GM12878 (cell line): ENCODE measurements around the gene OR1J2.

Source experiments
- ASH2L ChIP-seq: fragments of 300-600, 200-600 bp; sonication (generic); IDR thresholded peaks from 2 replicates; pipeline ENCODE4 v1.6.1; 2017; ENCODE audit warnings: low read depth, mild to moderate bottlenecking, borderline replicate concordance
- ATF2 ChIP-seq: IDR thresholded peaks from 2 replicates; pipeline ENCODE4 v1.6.1; 2012; ENCODE audit warnings: low read length, inconsistent platforms
- CBX3 ChIP-seq: fragments of 200-600 bp; sonication (generic); IDR thresholded peaks from 2 replicates; pipeline ENCODE4 v1.6.1; 2016; ENCODE audit warnings: low read depth, borderline replicate concordance
- CTCF ChIP-seq, 3 experiments: IDR thresholded peaks in 2 of 3; conservative IDR thresholded peaks in 1 of 3; 2 replicates each; pipeline ENCODE4 v1.5.1; 2011; ENCODE audit warnings: low read depth in 3 of 3, low read length in 3 of 3, mild to moderate bottlenecking in 3 of 3, control low read depth in 2 of 3, moderate library complexity in 2 of 3, inconsistent platforms in 1 of 3, mixed read lengths in 1 of 3; ENCODE audit not compliant: control insufficient read depth in 2 of 3, insufficient read depth in 1 of 3; ENCODE audit errors: extremely low read depth in 1 of 3
- IRF4 ChIP-seq: IDR thresholded peaks from 2 replicates; pipeline ENCODE4 v1.6.1; 2011; ENCODE audit warnings: low read depth, low read length
- NR2C2 ChIP-seq: IDR thresholded peaks from 2 replicates; pipeline ENCODE4 v1.6.1; 2011; ENCODE audit warnings: borderline replicate concordance, low read depth; ENCODE audit not compliant: control insufficient read depth, insufficient read length
- POLR2A ChIP-seq: IDR thresholded peaks from 2 replicates; pipeline ENCODE4 v1.6.1; 2011; ENCODE audit warnings: low read depth, mild to moderate bottlenecking, low read length
- SPI1 ChIP-seq: IDR thresholded peaks from 2 replicates; pipeline ENCODE4 v1.6.1; 2011; ENCODE audit warnings: low read depth, mild to moderate bottlenecking, low read length, moderate library complexity, borderline replicate concordance; ENCODE audit not compliant: insufficient read depth
- YBX1 ChIP-seq: fragments of 450-650 bp; IDR thresholded peaks from 2 replicates; pipeline ENCODE4 v1.6.1; 2016; ENCODE audit warnings: antibody characterized with exemption
- ZNF274 ChIP-seq: IDR thresholded peaks from one replicate; pipeline ENCODE4 v1.8.0; 2011; ENCODE audit not compliant: insufficient read length, insufficient read depth
- ZZZ3 ChIP-seq: IDR thresholded peaks from 2 replicates; pipeline ENCODE4 v1.6.1; 2011; ENCODE audit warnings: low read depth; ENCODE audit not compliant: control insufficient read depth, insufficient read length
- TF ChIP-seq, protein P1 (sequence below): fragments of 450-650 bp; IDR thresholded peaks from 2 replicates; pipeline ENCODE4 v1.6.1; 2018; ENCODE audit warnings: mild to moderate bottlenecking, low read depth, moderate library complexity; ENCODE audit not compliant: partially characterized antibody
- TF ChIP-seq, protein P2 (sequence below): IDR thresholded peaks from 2 replicates; pipeline ENCODE4 v1.6.1; 2012; ENCODE audit warnings: low read depth, low read length, improper control_type of control experiment

GRCh38 chr9:122551371-122551770, 40.8 kb downstream of the OR1J2 start:
- TF ChIP-seq, protein P1, sequence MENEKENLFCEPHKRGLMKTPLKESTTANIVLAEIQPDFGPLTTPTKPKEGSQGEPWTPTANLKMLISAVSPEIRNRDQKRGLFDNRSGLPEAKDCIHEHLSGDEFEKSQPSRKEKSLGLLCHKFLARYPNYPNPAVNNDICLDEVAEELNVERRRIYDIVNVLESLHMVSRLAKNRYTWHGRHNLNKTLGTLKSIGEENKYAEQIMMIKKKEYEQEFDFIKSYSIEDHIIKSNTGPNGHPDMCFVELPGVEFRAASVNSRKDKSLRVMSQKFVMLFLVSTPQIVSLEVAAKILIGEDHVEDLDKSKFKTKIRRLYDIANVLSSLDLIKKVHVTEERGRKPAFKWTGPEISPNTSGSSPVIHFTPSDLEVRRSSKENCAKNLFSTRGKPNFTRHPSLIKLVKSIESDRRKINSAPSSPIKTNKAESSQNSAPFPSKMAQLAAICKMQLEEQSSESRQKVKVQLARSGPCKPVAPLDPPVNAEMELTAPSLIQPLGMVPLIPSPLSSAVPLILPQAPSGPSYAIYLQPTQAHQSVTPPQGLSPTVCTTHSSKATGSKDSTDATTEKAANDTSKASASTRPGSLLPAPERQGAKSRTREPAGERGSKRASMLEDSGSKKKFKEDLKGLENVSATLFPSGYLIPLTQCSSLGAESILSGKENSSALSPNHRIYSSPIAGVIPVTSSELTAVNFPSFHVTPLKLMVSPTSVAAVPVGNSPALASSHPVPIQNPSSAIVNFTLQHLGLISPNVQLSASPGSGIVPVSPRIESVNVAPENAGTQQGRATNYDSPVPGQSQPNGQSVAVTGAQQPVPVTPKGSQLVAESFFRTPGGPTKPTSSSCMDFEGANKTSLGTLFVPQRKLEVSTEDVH, result no peak
- TF ChIP-seq NR2C2, result no peak
- no peak for TF ChIP-seq YBX1
- TF ChIP-seq CTCF (IDR thresholded peaks at IDR 0.05 in 2 of 3, conservative IDR thresholded peaks at IDR 0.05 in 1 of 3; ENCODE audit: control insufficient read depth in 2 of 3, extremely low read depth in 1 of 3, insufficient read depth in 1 of 3, low read depth in 3 of 3, low read length in 3 of 3), result no peak
- no peak for TF ChIP-seq ATF2
- TF ChIP-seq ZNF274, result no peak
- TF ChIP-seq POLR2A, result no peak
- TF ChIP-seq SPI1, result no peak
- TF ChIP-seq CBX3, result no peak
- no peak for TF ChIP-seq ZZZ3
- TF ChIP-seq ASH2L, result no peak
- TF ChIP-seq, protein P2, sequence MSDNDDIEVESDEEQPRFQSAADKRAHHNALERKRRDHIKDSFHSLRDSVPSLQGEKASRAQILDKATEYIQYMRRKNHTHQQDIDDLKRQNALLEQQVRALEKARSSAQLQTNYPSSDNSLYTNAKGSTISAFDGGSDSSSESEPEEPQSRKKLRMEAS, result no peak
- TF ChIP-seq IRF4, result no peak
